HG03103 (cell line): Measurements from ENCODE around the gene IL22RA1.

Experiments
- ATAC-seq: cut with Tn5 transposase; IDR thresholded peaks from one replicate; pipeline ENCODE4 v1.9.1; 2021; ENCODE audit warnings: low read depth; ENCODE audit not compliant: unreplicated experiment

IL22RA1 gene

GRCh38 chr1:24142546-24143534, at the start of gene IL22RA1:
Gene IL22RA1 (minus strand): TSS chr1:24143140. CDS start chr1:24143082, 58 bp downstream.
- ATAC-seq = no peak

GRCh38 chr1:24191860-24192259, 48.9 kb upstream of the IL22RA1 start:
- ATAC-seq = no peak

GRCh38 chr1:24190983-24191461, 48.1 kb upstream of the IL22RA1 start:
- peak; percentile 40 for ATAC-seq

GRCh38 chr1:24189528-24189927, 46.6 kb upstream of the IL22RA1 start:
- ATAC-seq = no peak

- ATAC-seq = no peak
These were observed 44.3 kb upstream of the IL22RA1 start, which contains the start of gene IFNLR1 for GRCh38 chr1:24186993-24187790. Gene IFNLR1 (minus strand): TSS chr1:24187289. CDS start chr1:24187248, 41 bp downstream.

GRCh38 chr1:24186711-24186992, 43.7 kb upstream of the IL22RA1 start:
- no peak for ATAC-seq

GRCh38 chr1:24186031-24186710, 43.2 kb upstream of the IL22RA1 start:
- ATAC-seq = no peak

- no peak for ATAC-seq
These were observed 42.1 kb upstream of the IL22RA1 start for GRCh38 chr1:24185076-24185475.

- no peak for ATAC-seq
These were observed 39.1 kb upstream of the IL22RA1 start for GRCh38 chr1:24182061-24182460.

- no peak for ATAC-seq
These were observed 38.7 kb upstream of the IL22RA1 start for GRCh38 chr1:24181619-24182018.

GRCh38 chr1:24180676-24181075, 37.7 kb upstream of the IL22RA1 start:
- ATAC-seq = no peak

- ATAC-seq = no peak
These were observed 36.4 kb upstream of the IL22RA1 start for GRCh38 chr1:24179251-24179840.

GRCh38 chr1:24178407-24178806, 35.5 kb upstream of the IL22RA1 start:
- no peak for ATAC-seq

GRCh38 chr1:24177161-24177560, 34.2 kb upstream of the IL22RA1 start:
- ATAC-seq = no peak

- no peak for ATAC-seq
These were observed 32.3 kb upstream of the IL22RA1 start for GRCh38 chr1:24175033-24175755.

- ATAC-seq = no peak
These were observed 31.0 kb upstream of the IL22RA1 start for GRCh38 chr1:24173638-24174575.

GRCh38 chr1:24172598-24172997, 29.7 kb upstream of the IL22RA1 start:
- no peak for ATAC-seq

GRCh38 chr1:24169286-24169685, 26.3 kb upstream of the IL22RA1 start:
- no peak for ATAC-seq

- no peak for ATAC-seq
These were observed 25.3 kb upstream of the IL22RA1 start for GRCh38 chr1:24168245-24168644.
